Neural cell (in vitro differentiated cells): ENCODE results near the gene BFSP2.

Experiments used
- CTCF ChIP-seq: fragments of 450-650 bp; IDR thresholded peaks from 2 replicates; pipeline ENCODE4 v1.5.1; 2014; ENCODE audit warnings: antibody characterized with exemption, mild to moderate bottlenecking, moderate library complexity; ENCODE audit not compliant: poor library complexity, severe bottlenecking
- EZH2 ChIP-seq: fragments of 200-600, 300-800 bp; shearing (Covaris generic), sonication (generic); IDR thresholded peaks from 2 replicates; pipeline ENCODE4 v1.6.1; 2014; ENCODE audit warnings: antibody characterized with exemption, low read length, borderline replicate concordance, mild to moderate bottlenecking; ENCODE audit not compliant: insufficient read depth, poor library complexity, severe bottlenecking
- POLR2AphosphoS5 ChIP-seq: IDR thresholded peaks from 2 replicates; pipeline ENCODE4 v1.6.1; 2012

- TF ChIP-seq CTCF = no peak
- TF ChIP-seq POLR2AphosphoS5 = no peak
- no peak for TF ChIP-seq EZH2
Observed at GRCh38 chr3:133478624-133479023, 78.8 kb downstream of the BFSP2 start.
